ENCODE results near the gene TXNDC8.

The TXNDC8 gene

DNA sequence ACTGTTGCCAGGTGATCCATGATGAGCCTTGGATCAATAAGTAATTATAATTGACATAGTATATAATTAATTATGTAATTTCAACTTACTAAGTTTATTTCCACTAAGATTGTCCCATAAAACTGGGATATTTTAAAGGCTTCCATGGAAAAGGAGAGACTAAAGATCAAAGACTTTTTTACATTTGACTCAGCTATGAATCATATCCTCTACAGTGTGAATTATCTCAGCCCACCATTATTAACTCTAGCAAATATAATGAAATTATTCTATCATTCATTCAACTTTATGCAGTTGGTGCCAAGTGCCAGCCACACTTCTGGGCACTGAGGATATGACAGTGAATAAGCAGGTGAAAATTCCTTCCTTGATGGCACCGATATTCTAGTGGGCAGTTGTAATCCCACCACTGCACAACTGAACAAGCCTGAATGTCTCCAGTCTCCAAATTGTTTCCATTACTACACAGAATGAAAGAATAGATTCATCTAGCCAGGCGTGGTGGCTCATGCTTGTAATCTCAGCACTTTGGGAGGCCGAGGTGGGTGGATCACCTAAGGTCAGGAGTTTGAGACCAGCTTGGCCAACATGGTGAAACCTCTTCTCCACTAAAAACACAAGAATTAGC lies 59.5 kb downstream of the TXNDC8 start:
- DNase-seq (ENCODE audit: low spot score), result no peak

GRCh38 chr9:110276781-110277180 lies 60.9 kb downstream of the TXNDC8 start:
- DNase-seq (ENCODE audit: low spot score), result no peak

DNA sequence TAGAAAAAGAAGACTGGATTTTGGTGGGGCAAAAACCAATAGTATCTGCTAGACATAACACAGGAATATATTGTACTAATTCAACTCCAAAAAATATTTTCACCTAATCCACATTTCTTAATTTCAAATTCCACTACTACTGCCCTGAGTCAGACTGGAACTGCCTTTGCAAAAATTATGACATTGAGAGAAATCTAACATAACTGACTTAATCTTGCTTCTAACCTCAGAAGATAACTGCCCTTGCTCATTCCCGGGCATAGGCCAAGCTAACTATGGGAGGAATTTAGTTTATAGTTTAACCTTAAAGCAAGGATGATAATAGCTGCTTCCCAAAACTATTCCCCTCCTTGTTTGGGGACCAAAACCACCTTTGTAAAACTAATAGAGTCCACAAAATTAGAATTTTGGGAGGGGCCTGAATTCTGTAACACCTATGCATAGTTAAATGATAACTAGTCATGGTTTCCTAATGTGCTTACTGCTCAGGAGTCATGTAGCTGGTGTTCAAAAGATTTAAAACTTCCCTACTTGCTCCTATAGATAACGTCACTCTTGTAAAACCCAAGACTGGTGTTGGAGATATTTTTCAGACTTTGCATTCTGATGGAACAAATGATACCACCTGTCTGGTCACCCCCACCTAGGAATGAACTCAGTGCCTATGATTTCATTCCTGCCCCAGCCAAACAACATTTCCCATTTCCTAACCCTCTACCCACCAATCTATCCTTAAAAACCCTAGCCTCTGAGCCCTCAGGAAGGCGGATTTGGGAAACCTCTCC lies 67.3 kb downstream of the TXNDC8 start:
- no peak for DNase-seq (ENCODE audit: low spot score)

DNA sequence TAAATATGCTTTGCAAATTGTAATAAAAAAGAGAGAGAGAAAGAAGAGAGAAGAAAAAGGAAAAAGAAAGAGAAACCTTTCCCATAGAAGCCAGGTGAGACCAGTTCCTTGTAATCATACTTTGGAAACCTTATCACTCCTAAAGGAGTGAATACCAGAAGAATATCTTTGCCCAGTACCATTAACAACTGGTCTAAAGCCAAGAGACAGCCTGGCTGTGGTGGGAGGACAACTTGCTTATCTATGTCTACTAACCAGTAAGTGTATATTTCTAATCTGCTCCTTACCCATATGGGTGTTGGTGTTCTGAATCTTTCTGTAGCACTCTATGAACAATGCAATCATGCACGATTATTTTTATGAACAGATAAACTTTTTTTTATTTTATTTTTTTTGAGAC lies 70.9 kb downstream of the TXNDC8 start:
- no peak for DNase-seq (ENCODE audit: low spot score)

DNA sequence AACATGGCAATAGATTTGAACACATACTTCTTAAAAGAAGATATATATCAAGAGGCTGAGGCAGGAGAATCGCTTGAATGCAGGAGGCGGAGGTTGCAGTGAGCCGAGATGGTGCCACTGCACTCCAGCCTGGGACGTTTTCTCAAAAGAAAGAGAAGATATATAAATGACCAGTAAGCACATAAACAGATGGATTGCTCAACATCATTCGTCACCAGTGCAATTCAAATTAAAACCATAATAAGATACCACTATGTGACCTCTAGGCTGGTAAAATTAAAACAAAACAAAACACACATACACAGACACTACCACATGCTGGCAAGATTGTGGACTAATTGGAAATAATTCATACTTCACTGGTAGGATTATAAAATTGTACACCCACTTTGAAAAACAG lies 76.0 kb downstream of the TXNDC8 start:
- DNase-seq (ENCODE audit: low spot score), result no peak

DNA sequence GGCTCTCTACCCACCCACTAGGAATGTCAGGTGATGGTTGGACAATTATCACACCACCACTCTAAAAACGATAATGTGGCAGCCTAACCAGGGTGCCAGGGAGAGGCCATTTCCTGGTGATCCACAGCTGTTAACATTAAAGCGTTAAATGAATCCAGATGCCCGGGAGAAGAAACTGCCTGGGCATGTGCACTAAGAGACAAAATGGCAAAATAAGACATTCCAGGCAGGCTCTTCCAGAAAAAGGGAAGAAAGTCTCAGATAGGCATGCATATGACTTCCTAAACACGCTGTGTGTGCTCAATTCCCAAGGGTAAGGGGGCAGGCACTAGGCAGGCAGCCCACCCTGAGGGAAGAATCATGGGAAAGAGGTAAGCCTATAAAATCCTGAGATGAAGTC lies 76.8 kb downstream of the TXNDC8 start:
- peak; percentile 27 for DNase-seq (ENCODE audit: low spot score)

DNA sequence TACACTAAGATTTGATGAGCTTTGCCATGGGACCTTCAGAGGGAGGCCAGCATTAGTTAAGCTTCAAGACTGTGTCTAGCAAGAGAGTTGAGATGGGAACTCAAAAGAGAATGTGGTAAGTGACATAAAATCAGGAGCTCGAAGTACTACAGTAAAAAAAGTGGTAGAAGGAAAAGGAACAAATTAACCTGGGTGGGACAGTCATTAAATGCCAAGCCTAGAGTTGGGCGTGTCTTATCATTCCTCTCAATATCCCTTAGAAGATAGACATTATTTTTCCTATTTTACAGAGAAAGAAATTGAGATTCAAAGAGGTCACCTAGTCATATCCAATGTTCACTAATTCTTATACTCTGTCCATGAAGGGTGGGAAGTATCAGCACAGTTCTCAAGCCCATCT lies 78.1 kb downstream of the TXNDC8 start:
- no peak for DNase-seq (ENCODE audit: low spot score)

DNA sequence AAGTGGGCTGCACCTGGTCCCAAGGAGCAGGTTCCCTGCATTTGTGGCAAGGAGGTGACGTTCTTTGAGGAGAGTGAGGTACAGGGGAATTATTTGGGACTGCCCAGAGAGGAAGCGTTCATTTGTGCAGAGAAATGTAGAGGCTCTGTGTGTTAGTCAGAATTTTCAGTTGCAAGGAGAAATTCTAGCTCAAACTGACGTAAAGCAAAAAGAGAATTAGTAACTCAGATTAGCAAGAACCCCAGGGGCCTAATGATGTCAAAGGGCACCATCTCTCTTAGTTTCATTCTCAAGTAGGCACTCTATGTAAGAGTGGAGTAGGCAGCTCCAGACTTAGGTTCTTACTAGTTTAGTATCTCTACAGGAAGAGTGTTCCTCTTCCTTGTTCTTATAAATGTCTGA lies 79.0 kb downstream of the TXNDC8 start:
- DNase-seq (ENCODE audit: low spot score), result no peak

DNA sequence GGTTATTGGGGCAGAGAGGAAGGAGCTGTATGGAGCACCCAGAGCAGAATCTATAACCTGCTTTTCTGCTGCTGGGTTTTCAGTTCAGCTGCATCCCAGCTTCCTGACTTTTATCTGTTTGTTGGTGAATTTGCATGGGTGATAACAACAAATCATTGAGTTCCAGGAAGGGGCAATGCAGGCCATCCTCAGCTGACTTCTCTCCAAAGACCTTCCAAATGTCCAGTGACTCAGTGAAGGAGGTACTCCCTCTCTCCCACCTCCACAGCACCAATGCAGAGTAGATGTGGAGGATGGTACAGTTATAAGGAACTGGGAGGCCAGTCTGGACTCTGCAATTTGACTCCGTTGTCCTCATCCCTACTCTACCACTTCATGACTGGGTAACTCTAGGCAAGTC lies 79.7 kb downstream of the TXNDC8 start:
- DNase-seq (ENCODE audit: low spot score), result no peak

- DNase-seq (ENCODE audit: low spot score), result no peak
These were observed 80.4 kb downstream of the TXNDC8 start for GRCh38 chr9:110257097-110257841.

GRCh38 chr9:110256380-110257096 lies 81.1 kb downstream of the TXNDC8 start, which contains the start of gene TXN:
TXN (minus strand) TSS chr9:110256507; CDS start chr9:110256435, 72 bp downstream.
- peak; percentile 96 for DNase-seq (ENCODE audit: low spot score)

DNA sequence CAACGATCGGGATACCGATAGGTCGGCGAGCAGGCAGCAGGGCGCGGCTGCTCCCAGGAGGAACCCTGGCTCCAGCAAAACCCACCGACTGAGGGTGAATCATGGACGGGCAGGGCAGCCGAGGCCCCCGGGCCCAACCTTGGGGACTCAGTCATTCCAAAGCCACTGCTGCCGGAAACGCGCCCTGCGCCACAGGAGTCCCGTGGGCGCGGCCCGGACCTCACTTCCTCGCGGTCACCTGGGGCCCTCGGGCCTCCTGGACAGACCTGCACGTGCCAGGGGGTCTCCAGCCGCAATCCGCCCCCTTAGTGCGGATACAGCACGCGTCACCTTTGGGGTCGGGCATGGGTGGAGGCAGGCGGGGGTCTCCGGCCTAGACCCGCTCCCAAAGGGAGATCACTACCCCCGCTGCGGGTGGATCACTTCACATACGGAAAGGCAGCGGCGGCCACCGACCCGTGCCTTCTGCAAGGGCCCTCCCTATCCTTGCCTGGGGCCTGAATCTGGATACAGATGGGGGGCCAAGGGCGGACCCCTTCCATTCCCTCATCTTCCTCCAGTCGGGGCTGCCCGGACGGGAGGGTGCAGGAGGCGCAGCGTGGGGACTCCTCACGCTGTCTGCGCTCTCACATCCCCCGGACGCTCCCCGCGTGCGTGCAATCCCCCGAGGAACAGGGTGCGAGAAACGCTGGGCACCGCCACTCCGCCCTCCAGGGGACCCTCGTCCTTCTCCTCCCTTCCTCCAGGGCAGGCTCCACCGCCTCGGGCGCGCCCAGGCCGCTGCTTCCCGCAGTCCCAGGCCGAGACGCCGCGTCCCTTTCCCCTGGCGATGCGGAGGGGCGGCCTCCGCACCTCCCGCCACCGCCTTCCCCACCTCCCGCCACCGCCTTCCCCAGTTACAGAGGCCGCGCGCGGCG lies 81.9 kb downstream of the TXNDC8 start:
- peak; percentile 66 for DNase-seq (ENCODE audit: low spot score)

DNA sequence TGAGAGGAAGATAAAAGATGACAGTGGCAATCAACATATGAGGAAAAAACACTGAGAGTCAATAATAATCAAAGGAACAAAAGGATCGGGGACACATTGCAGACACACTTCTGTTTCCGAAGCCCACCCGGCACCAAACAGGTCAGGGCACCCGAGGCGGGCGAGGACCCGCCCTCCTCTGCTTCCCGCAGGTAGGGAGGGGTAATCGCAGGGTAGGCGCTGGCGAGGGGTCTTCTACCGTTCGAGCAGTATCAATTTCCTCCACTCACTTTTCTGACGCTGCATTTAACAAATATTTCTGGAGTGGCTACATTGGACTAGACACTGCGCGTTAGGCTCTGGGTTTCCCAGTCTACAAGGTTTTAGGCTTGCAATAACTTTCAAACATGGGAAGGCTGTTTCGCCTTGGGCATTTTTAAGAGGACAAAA lies 82.6 kb downstream of the TXNDC8 start:
- no peak for DNase-seq (ENCODE audit: low spot score)

- no peak for DNase-seq (ENCODE audit: low spot score)
These were observed 83.2 kb downstream of the TXNDC8 start for GRCh38 chr9:110254500-110254899.

Measured in AG20443 (cell line).